Mesenchymal stem cell (in vitro differentiated cells and primary cell): ENCODE data around the gene HUNK. TPM values are rescaled to one million over a fixed set of nuclear protein-coding genes. Genes with fewer than 3 reads are reported as not detected.

ENCODE experiments used
- DNase-seq: peaks from one replicate; pipeline ENCODE4 v3.0.0-alpha.2; 2013
- H2AFZ ChIP-seq: one replicate; pipeline ENCODE4 v1.6.1; 2013; ENCODE audit warnings: low read depth, mild to moderate bottlenecking, control low read depth, inconsistent platforms, low read length, moderate library complexity
- H2AK5ac ChIP-seq: 2 replicates; pipeline ENCODE4 v1.6.1; 2013; ENCODE audit warnings: low read length, moderate library complexity, mild to moderate bottlenecking, inconsistent platforms; ENCODE audit not compliant: severe bottlenecking
- H2BK120ac ChIP-seq: one replicate; pipeline ENCODE4 v1.6.1; 2013; ENCODE audit warnings: low read depth, mild to moderate bottlenecking, inconsistent platforms, low read length, moderate library complexity
- H2BK12ac ChIP-seq, 2 experiments: one replicate each; pipeline ENCODE4 v1.6.1; 2013; ENCODE audit warnings: inconsistent platforms in 2 of 2, low read length in 2 of 2, mild to moderate bottlenecking in 2 of 2, moderate library complexity in 2 of 2, control low read depth in 1 of 2
- H2BK15ac ChIP-seq: one replicate; pipeline ENCODE4 v1.6.1; 2013; ENCODE audit warnings: mild to moderate bottlenecking, low read depth, inconsistent platforms; ENCODE audit not compliant: poor library complexity, severe bottlenecking
- H2BK5ac ChIP-seq: 2 replicates; pipeline ENCODE4 v1.6.1; 2013; ENCODE audit warnings: low read depth, mild to moderate bottlenecking, low read length, control low read depth, inconsistent platforms; ENCODE audit not compliant: poor library complexity, severe bottlenecking
- H3K14ac ChIP-seq, 2 experiments: one replicate each; pipeline ENCODE4 v1.6.1; 2013; ENCODE audit warnings: inconsistent platforms in 2 of 2, low read length in 2 of 2, control low read depth in 1 of 2, mild to moderate bottlenecking in 1 of 2, moderate library complexity in 1 of 2
- H3K18ac ChIP-seq, 2 experiments: one replicate each; pipeline ENCODE4 v1.6.1; 2013; ENCODE audit warnings: inconsistent platforms in 2 of 2, low read length in 2 of 2, control low read depth in 1 of 2, low read depth in 1 of 2, mild to moderate bottlenecking in 1 of 2
- H3K23ac ChIP-seq, 2 experiments: one replicate each; pipeline ENCODE4 v1.6.1; 2013; ENCODE audit warnings: inconsistent platforms in 2 of 2, low read length in 2 of 2, mild to moderate bottlenecking in 2 of 2, moderate library complexity in 2 of 2, control low read depth in 1 of 2
- H3K27ac ChIP-seq: 2 replicates; pipeline ENCODE4 v1.5.1; 2013; ENCODE audit warnings: mild to moderate bottlenecking, moderate library complexity, low read length, control low read depth, inconsistent platforms; ENCODE audit not compliant: poor library complexity, severe bottlenecking
- H3K27me3 ChIP-seq, 2 experiments: 2 replicates each; pipeline versions ENCODE4 v1.6.1 to v1.7.0; 2013; ENCODE audit warnings: low read length in 2 of 2, mild to moderate bottlenecking in 2 of 2, moderate library complexity in 2 of 2, control low read depth in 1 of 2, inconsistent platforms in 1 of 2; ENCODE audit not compliant: control insufficient read depth in 1 of 2, insufficient read depth in 1 of 2
- H3K36me3 ChIP-seq, 2 experiments: 2 replicates each; pipeline versions ENCODE4 v1.6.1 to v1.7.0; 2013; ENCODE audit warnings: low read length in 2 of 2, control low read depth in 1 of 2, inconsistent platforms in 1 of 2, low read depth in 1 of 2, mild to moderate bottlenecking in 1 of 2; ENCODE audit not compliant: insufficient read depth in 2 of 2, control insufficient read depth in 1 of 2
- H3K4ac ChIP-seq, 2 experiments: one replicate each; pipeline ENCODE4 v1.6.1; 2013; ENCODE audit warnings: inconsistent platforms in 2 of 2, low read length in 2 of 2, mild to moderate bottlenecking in 2 of 2, moderate library complexity in 2 of 2, control low read depth in 1 of 2, low read depth in 1 of 2
- H3K4me1 ChIP-seq: 2 replicates; pipeline ENCODE4 v1.6.1; 2013; ENCODE audit warnings: low read depth, low read length, control low read depth; ENCODE audit not compliant: control insufficient read depth, insufficient read depth
- H3K4me2 ChIP-seq: 2 replicates; pipeline ENCODE4 v1.6.1; 2013; ENCODE audit warnings: low read length, mild to moderate bottlenecking, inconsistent platforms; ENCODE audit not compliant: poor library complexity, severe bottlenecking
- H3K4me3 ChIP-seq, 2 experiments: 2 replicates each; pipeline versions ENCODE4 v1.5.1 to v1.7.0; 2013; ENCODE audit warnings: low read length in 2 of 2, mild to moderate bottlenecking in 2 of 2, control low read depth in 1 of 2, low read depth in 1 of 2; ENCODE audit not compliant: insufficient read depth in 1 of 2
- H3K79me1 ChIP-seq: replicated peaks from 2 replicates; pipeline ENCODE4 v1.6.1; 2013; ENCODE audit warnings: mild to moderate bottlenecking, control low read depth, low read length, inconsistent platforms; ENCODE audit not compliant: poor library complexity, severe bottlenecking
- H3K9ac ChIP-seq: 2 replicates; pipeline ENCODE4 v1.7.0; 2013; ENCODE audit warnings: mild to moderate bottlenecking, low read length, moderate library complexity
- H3K9me3 ChIP-seq: 2 replicates; pipeline ENCODE4 v1.7.0; 2013; ENCODE audit warnings: mild to moderate bottlenecking, low read length; ENCODE audit not compliant: control insufficient read depth
- H4K8ac ChIP-seq: one replicate; pipeline ENCODE4 v1.6.1; 2013; ENCODE audit warnings: inconsistent platforms, mild to moderate bottlenecking, low read length, moderate library complexity
- H4K91ac ChIP-seq: one replicate; pipeline ENCODE4 v1.6.1; 2013; ENCODE audit warnings: mild to moderate bottlenecking, low read length, inconsistent platforms
- WGBS: methylation state at CpG from one replicate; pipeline ENCODE4 v1.1.7; 2013; ENCODE audit warnings: mixed read lengths; 5-methylcytosine and 5-hydroxymethylcytosine counted together
- polyA plus RNA-seq, 2 experiments: library from polyadenylated mRNA; stranded (reverse); fragments of 200-250 nt; gene quantifications; one replicate each; pipeline ENCODE4 v1.2.3, GENCODE V29; 2013

HUNK gene
- 0.46 TPM for polyA plus RNA-seq (2013, experiment 1 of 2)
- polyA plus RNA-seq (2013, experiment 2 of 2): 0.52 TPM

DNA sequence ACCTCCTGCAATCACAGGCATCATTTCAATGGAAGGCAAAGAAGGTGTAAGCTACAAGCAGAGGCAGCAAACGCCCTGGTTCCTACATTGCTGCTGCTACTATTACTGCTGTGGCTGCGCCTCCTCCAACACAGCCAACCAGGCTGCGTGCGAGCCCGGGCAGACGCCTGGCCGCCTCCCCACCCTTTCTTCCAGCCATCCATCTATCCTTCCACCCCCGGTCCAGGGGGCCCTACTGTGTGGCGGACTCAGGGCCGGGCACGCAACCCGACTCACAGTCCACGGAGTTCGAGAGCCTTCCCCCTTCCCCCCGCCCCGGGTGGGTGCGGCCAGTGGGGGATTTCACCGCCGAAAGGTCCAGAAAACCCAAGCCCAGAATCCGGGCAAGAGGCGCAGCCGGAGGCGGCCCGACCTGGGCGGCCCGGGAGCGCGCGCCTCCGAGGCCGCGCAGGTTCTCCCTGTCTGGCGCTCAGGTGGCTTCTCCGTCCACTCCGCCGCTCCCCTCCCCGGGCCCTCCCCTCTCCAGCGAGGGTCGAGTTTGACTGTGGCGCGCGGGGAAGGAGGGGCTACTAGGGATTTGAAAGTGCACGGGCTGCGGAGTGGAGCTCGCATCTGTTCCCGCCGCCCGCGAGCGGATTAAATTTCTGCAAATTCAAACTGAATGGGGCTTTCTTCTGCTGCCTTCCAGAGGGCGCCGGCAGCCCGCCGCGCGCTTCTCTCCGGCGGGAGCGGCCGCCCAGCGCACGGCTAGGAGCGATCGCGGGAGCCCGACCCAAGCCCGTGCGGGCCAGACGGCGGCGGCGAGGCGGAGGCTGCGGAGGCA lies at the start of gene HUNK:
TSS of gene HUNK (plus strand) at position 569 of the 823 bp plus-strand sequence. CDS start 655 bp downstream, outside the sequence.
- H2AK5ac ChIP-seq: no peak within 1 kb of the TSS
- no peaks in the 10 kb centered on the region for H3K36me3 ChIP-seq
- peak within 1 kb of the TSS; percentile 56 to 76 for H3K4me3 ChIP-seq
- H3K9me3 ChIP-seq: no peaks in the 10 kb centered on the region
- H2BK5ac ChIP-seq: no peak within 1 kb of the TSS
- peak within 1 kb of the TSS; percentile 67 for H3K9ac ChIP-seq
- no peak within 1 kb of the TSS for H4K91ac ChIP-seq
- peak within 1 kb of the TSS in 1 of 2 experiments; percentile 82 for H3K18ac ChIP-seq
- peak within 1 kb of the TSS in 1 of 2 experiments; percentile 10 for H3K23ac ChIP-seq
- under 1% methylated on average over 55 of the region's 74 CpGs for WGBS
- H4K8ac ChIP-seq: peak within 1 kb of the TSS; percentile 36
- H3K14ac ChIP-seq: peak within 1 kb of the TSS in 1 of 2 experiments; percentile 1
- DNase-seq: peak; percentile 38
- no peak within 1 kb of the TSS for H3K27ac ChIP-seq
- H3K4me1 ChIP-seq: peaks cover 17% of the 10 kb centered on the region
- H2BK120ac ChIP-seq: no peak within 1 kb of the TSS
- H3K4me2 ChIP-seq: peak within 1 kb of the TSS; percentile 98
- H2BK12ac ChIP-seq: peak within 1 kb of the TSS in 1 of 2 experiments; percentile 54
- no peak within 1 kb of the TSS for H2BK15ac ChIP-seq
- no peaks in the 10 kb centered on the region for H3K79me1 ChIP-seq
- peak within 1 kb of the TSS; percentile 18 for H2AFZ ChIP-seq
- H3K27me3 ChIP-seq: peaks cover 40 to 55% of the 10 kb centered on the region in 2 experiments
- no peak within 1 kb of the TSS for H3K4ac ChIP-seq

GRCh38 chr21:31829736-31830472 lies 42.9 kb upstream of the HUNK start:
- no peak overlapping the region for H4K8ac ChIP-seq
- H3K27ac ChIP-seq: no peak overlapping the region
- no peak overlapping the region for H3K4me2 ChIP-seq
- H3K36me3 ChIP-seq: no peaks in the 10 kb centered on the region
- no peak overlapping the region for H3K4ac ChIP-seq
- no peaks in the 10 kb centered on the region for H3K9me3 ChIP-seq
- H2BK5ac ChIP-seq: no peak overlapping the region
- H3K4me1 ChIP-seq: no peaks in the 10 kb centered on the region
- no peak overlapping the region for H3K18ac ChIP-seq
- no peak overlapping the region for H2AFZ ChIP-seq
- H2BK12ac ChIP-seq: no peak overlapping the region
- H2AK5ac ChIP-seq: no peak overlapping the region
- H3K14ac ChIP-seq: no peak overlapping the region
- no peak overlapping the region for H4K91ac ChIP-seq
- no peak for DNase-seq
- 80% methylated on average over 3 of the region's 5 CpGs for WGBS
- H2BK120ac ChIP-seq: no peak overlapping the region
- no peak overlapping the region for H2BK15ac ChIP-seq
- H3K4me3 ChIP-seq: no peak overlapping the region
- no peaks in the 10 kb centered on the region for H3K27me3 ChIP-seq
- no peak overlapping the region for H3K23ac ChIP-seq
- no peaks in the 10 kb centered on the region for H3K79me1 ChIP-seq
- no peak overlapping the region for H3K9ac ChIP-seq

GRCh38 chr21:31830701-31831100 lies 42.1 kb upstream of the HUNK start:
- Histone ChIP-seq H3K23ac (no peak overlapping the region), H3K4ac (no peak overlapping the region), H4K8ac (no peak overlapping the region), H3K4me2 (no peak overlapping the region), H2BK120ac (no peak overlapping the region), H3K79me1 (no peaks in the 10 kb centered on the region), H4K91ac (no peak overlapping the region), H3K9ac (no peak overlapping the region), H2AK5ac (no peak overlapping the region), H3K27me3 (no peaks in the 10 kb centered on the region), H3K4me1 (no peaks in the 10 kb centered on the region), H3K18ac (no peak overlapping the region), H2BK5ac (no peak overlapping the region), H2BK15ac (no peak overlapping the region), H3K36me3 (no peaks in the 10 kb centered on the region), H3K4me3 (no peak overlapping the region), H3K27ac (no peak overlapping the region), H2AFZ (no peak overlapping the region), H3K14ac (no peak overlapping the region), H2BK12ac (no peak overlapping the region), H3K9me3 (no peaks in the 10 kb centered on the region)
- WGBS: 95% methylated on average over 2 of the region's 4 CpGs
- DNase-seq: no peak

- Histone ChIP-seq H2AFZ (no peak overlapping the region), H3K4ac (no peak overlapping the region)
Measured at GRCh38 chr21:31837041-31837440, 35.8 kb upstream of the HUNK start.

More at GRCh38 chr21:31837041-31837440, 35.8 kb upstream of the HUNK start:
- H3K18ac ChIP-seq: no peak overlapping the region
- H3K4me3 ChIP-seq: no peak overlapping the region
- H3K27ac ChIP-seq: no peak overlapping the region
- H2BK120ac ChIP-seq: no peak overlapping the region
- peaks cover 4 to 18% of the 10 kb centered on the region in 2 experiments for H3K27me3 ChIP-seq
- H3K79me1 ChIP-seq: no peaks in the 10 kb centered on the region
- H4K8ac ChIP-seq: no peak overlapping the region
- H2BK12ac ChIP-seq: no peak overlapping the region
- no peaks in the 10 kb centered on the region for H3K9me3 ChIP-seq
- no peak overlapping the region for H3K14ac ChIP-seq
- no peak for DNase-seq
- no peak overlapping the region for H3K9ac ChIP-seq
- H2BK5ac ChIP-seq: no peak overlapping the region
- H3K4me1 ChIP-seq: no peaks in the 10 kb centered on the region
- no peak overlapping the region for H3K4me2 ChIP-seq
- no peaks in the 10 kb centered on the region for H3K36me3 ChIP-seq
- H2AK5ac ChIP-seq: no peak overlapping the region
- H3K23ac ChIP-seq: no peak overlapping the region
- no peak overlapping the region for H2BK15ac ChIP-seq
- H4K91ac ChIP-seq: no peak overlapping the region
